B cell (primary cell): ENCODE data around the gene IFNL3.

Source experiments
- CTCF ChIP-seq: fragments of 200-600 bp; IDR thresholded peaks from one replicate; pipeline ENCODE4 v1.8.0; 2022; ENCODE audit warnings: antibody characterized with exemption, mild to moderate bottlenecking
- EZH2 ChIP-seq: IDR thresholded peaks from 2 replicates; pipeline ENCODE4 v1.6.1; 2012; ENCODE audit warnings: borderline replicate concordance, low read depth, mild to moderate bottlenecking, moderate library complexity, low read length; ENCODE audit not compliant: insufficient read depth, poor library complexity, severe bottlenecking

DNA sequence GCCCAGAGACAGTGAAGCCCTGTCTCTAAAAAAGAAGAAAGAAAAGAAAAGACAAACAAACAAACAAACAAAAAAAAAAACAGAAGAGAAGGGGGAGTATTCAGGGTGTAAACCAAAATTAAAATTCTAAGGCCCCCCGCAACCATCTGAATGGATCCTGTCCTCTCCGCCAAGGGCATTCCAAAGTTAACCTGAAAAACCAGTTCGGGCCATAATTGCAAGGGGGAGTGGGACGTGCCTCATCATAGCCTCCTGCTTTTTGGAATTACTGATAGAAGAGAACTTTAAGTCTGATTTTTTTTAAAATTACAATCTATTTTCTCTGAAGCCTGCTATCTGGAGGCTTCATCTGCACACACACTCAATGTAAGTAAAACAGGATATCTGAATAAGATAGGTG is 17.7 kb upstream of the IFNL3 start:
- TF ChIP-seq CTCF = no peak
- no peak for TF ChIP-seq EZH2
